ENCODE data around the gene CIT.

CIT gene

DNA sequence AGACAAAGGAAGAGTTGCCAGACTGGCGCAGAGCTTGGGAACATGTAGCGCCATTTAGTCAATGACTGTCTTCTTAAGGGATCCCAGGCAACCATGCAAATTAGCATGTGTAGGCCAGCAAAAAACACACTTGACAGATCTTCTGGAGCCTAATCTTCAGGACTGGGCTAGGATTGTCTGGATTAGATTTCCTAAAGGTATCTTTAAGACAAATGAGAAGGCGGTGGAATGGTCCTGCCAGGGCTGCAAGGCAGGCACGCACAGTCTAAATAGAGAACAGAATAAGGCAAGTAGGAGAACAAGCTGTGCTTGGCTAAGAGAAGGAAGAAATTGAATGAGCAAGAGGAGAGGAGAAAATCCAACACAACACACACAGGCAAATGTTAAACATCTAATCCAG lies 80.0 kb downstream of the CIT start:
- no peak for DNase-seq

GRCh38 chr12:119796292-119796691 lies 80.8 kb downstream of the CIT start:
- DNase-seq: no peak

- DNase-seq: no peak
These were observed 85.7 kb downstream of the CIT start for GRCh38 chr12:119791453-119791852.

DNA sequence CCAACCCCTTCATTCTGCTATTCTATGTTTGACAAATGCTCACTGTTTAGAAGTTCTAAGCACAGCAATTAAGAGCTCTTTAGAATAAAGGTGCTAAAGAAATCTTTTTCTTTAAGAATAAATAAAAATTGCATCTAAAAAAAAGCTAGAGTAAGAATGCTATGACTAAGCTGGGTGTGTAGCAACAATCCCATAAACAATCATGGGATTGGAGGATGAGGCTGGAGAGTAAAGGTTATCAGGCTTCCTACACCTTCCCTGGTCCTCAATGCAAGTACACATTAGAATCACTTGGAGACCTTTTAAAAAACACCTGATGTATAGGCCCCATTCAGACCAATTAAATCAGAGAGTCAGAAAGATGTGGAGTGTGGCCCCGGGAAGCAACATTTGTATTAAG lies 88.3 kb downstream of the CIT start:
- DNase-seq: no peak

GRCh38 chr12:119786539-119786938 lies 90.6 kb downstream of the CIT start:
- DNase-seq: no peak

- no peak for DNase-seq
These were observed 92.4 kb downstream of the CIT start for GRCh38 chr12:119784673-119785072.

- no peak for DNase-seq
These were observed 93.3 kb downstream of the CIT start for GRCh38 chr12:119783787-119784186.

GRCh38 chr12:119781804-119782203 lies 95.3 kb downstream of the CIT start:
- no peak for DNase-seq

DNA sequence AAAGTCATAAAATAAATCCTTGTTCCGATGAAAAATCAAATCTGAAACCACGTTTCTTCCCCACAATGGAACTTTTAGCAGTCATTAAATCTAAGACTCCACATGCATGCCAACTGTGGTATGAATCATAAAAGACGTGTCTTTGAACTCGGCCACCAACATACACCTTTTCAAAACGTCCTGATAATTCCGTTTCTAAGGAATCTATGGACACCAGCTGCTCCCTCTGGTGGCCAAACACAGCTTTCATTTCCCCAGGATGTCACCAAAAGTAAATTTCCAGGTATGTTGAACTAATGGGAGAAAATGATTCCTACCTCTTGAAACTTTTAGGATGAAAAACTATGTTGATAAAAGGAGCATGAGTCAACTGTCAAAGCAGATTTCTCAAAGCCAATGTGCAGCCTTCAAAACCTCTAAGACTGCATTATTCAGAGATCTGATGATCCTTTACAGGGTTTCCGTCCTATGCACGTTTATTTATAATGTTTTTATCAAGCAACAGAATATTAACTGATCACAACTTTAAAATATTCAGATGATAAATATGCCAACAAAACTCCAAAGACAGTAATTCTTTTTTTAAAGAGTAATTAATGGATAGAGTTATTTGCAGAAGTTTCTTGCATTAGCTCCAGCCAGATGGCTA lies 96.2 kb downstream of the CIT start:
- DNase-seq: no peak

GRCh38 chr12:119775246-119775895 lies 101.7 kb downstream of the CIT start:
- no peak for DNase-seq

GRCh38 chr12:119772431-119772830 lies 104.7 kb downstream of the CIT start:
- no peak for DNase-seq

- DNase-seq: no peak
These were observed 107.0 kb downstream of the CIT start for GRCh38 chr12:119770146-119770545.

- DNase-seq: no peak
These were observed 114.5 kb downstream of the CIT start for GRCh38 chr12:119762619-119763018.

GRCh38 chr12:119758722-119759121 lies 118.4 kb downstream of the CIT start:
- DNase-seq: no peak

DNA sequence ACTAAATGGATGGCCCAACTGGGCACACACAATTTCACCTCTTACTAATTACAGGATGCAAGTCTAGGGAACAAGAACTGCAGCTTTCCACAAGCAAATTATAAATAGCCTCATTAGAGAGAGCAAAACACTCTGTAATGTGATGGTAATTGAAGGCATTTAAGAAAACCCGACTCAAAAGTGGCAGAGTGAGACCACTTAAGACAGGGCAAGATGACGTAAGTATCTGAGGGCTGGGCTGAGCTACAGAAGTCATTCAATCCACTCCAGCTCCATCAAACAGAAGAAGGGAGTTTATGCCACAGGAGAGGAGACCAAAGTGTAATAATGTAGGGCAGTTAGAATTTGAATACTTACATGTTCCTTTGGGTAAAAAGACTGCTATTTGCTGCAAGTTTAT lies 118.9 kb downstream of the CIT start:
- no peak for DNase-seq

DNA sequence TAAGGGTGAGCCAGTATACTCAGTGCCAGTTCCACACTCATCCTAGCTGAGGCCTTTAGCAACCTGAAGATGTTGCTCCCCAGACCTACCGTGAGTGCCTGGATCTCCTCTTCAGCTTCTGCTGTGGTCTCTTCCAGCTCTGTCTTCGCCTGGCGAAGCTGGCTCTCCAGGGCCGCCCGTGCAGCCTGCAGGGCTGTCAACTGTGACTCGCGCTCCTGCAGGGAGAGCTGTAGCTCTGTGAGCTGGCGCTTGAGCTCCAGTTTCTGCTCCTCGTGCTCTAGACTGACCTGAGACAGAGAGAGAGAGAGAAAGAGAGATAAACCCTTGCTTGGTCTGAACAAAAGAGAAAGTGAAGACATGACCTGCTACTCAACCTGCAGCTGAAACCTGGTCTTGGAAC lies 125.2 kb downstream of the CIT start:
- DNase-seq: no peak

DNA sequence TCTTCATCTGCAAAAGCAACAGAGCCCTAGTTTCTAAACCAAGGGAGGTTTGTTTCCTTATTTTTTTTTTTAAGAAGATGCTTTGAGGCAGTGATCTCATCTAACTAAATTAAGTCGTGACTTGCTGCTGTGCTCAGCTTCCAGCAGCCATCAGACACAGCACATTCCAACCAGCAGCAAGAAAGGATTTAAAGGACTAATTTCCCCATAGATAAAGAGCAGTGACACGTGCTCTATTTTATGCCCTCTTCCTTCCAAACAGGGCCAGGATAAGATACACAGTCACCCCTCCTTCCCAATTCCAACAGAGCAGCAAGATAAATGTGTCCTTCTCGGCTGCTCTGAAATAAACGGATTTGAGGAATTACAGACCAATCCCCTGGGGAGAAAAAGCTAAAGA lies 127.5 kb downstream of the CIT start:
- DNase-seq: no peak

DNA sequence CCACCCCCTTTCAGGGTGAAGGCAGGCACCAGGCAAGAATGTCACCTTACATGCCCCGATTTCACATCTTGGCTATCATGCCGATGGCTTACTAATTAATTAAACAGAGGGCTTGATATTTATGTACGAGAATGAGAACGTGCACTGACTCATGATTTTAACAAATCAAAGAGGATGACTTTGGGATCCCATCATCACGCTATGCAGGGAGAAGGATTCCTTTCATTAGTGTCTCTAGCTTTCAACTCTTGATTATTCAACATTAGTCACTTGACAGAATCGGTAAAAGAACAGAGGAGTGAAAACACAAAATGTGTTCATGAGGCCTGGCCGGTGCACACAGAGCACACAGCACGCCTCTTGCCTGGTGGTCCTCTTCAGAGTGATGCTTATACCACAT lies 128.6 kb downstream of the CIT start:
- no peak for DNase-seq

DNA sequence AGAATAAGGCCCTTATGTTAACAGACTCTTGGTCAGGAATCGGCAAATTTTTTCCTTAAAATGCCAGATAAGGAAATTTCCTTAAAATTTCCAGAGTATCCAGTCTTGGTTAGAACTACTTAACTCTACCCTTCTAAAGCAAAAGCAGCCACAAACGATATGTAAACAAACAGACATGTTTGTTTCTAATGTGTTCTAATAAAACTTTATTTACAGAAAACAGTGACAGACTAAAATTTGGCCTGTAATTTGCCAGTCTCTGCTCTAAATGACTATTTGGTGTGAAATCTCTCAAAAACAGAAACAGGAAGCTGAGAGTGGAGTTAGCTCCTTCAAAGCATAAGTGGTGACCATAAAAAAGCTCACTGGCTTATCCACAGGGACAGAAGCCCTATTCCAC lies 131.0 kb downstream of the CIT start:
- DNase-seq: no peak

GRCh38 chr12:119744900-119745606 lies 132.1 kb downstream of the CIT start:
- no peak for DNase-seq

DNA sequence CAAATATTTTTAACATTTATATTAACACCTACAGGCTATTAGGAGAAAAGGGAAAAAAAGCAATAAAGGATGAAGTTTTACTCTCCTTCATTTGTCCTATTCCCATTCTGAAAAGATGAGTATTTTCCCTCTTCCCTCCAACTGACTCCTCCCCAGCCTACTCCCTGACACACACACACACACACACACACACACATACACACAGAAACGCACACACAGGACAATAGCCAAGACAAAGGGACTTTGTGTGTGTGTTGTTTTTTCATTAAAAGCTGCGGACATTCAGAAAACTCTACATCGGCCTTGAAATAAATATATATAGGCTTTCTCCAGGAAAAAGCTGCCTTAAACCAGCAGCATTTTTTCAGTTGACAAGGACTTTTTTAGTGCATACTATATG lies 134.4 kb downstream of the CIT start:
- DNase-seq: no peak

- DNase-seq: no peak
These were observed 136.3 kb downstream of the CIT start for GRCh38 chr12:119740830-119741229.

GRCh38 chr12:119735079-119735478 lies 142.0 kb downstream of the CIT start:
- no peak for DNase-seq

- no peak for DNase-seq
These were observed 146.7 kb downstream of the CIT start for GRCh38 chr12:119730381-119730780.

DNA sequence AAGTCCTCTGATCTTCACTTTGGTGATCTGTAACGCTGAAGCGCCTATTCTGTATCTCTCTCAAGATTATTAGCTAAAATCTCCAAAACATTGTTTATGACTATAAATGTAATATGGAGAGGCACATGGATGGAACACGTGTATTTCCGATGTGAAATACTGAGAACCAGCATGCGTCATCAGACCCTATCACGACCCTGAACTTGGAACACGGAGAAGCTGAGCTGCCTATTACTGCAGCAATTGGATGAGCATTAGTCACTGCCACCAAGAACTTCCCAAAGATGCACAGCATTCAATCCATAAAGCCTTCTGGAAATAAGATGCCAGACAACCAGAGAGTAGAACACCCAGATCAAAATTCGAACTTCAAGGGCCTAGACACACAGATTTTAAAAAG lies 147.2 kb downstream of the CIT start:
- no peak for DNase-seq

Measured in DMS 273 treated with DMSO at 0.1 percent for 48 hours (cell line).